WTC11 (cell line): ENCODE results near the gene RSPH1. TPM values are rescaled to one million over a fixed set of nuclear protein-coding genes. Genes with fewer than 3 reads are reported as not detected.

Experiments
- ATAC-seq: fragments of 200-7000 bp; cut with Tn5 transposase; 2 replicates; pipeline ENCODE4 v1.10.0; 2021; ENCODE audit warnings: mild to moderate bottlenecking, moderate library complexity
- CTCF ChIA-PET: fragments of 300-600 bp; sonication (Branson Sonifier 250); formaldehyde crosslinking; loops from one replicate; lab custom pipeline; 2021; ENCODE audit warnings: antibody characterized with exemption; lab: Charles Lee
- POLR2A ChIA-PET: fragments of 350-600 bp; sonication (Branson Sonifier 250); formaldehyde crosslinking; loops from one replicate; lab custom pipeline; 2021; ENCODE audit warnings: antibody characterized with exemption; lab: Charles Lee
- DNase-seq: peaks from one replicate; pipeline ENCODE4 v3.0.0; 2021; ENCODE audit warnings: low spot score
- H3K27ac Mint-ChIP-seq: 2 replicates; pipeline ENCODE4 v1.8.0; 2021; ENCODE audit warnings: mixed read lengths
- H3K27me3 Mint-ChIP-seq: 2 replicates; pipeline ENCODE4 v1.8.0; 2021; ENCODE audit warnings: low read depth, mild to moderate bottlenecking, moderate library complexity, mixed read lengths
- H3K36me3 Mint-ChIP-seq: 2 replicates; pipeline ENCODE4 v1.8.0; 2021; ENCODE audit warnings: mixed read lengths
- H3K4me1 Mint-ChIP-seq: 2 replicates; pipeline ENCODE4 v1.8.0; 2022; ENCODE audit warnings: mixed read lengths
- H3K4me3 Mint-ChIP-seq: 2 replicates; pipeline ENCODE4 v1.8.0; 2021; ENCODE audit warnings: mild to moderate bottlenecking, moderate library complexity, mixed read lengths
- H3K9me3 Mint-ChIP-seq: 2 replicates; pipeline ENCODE4 v1.8.0; 2021; ENCODE audit warnings: mixed read lengths
- ATF6 ChIP-seq: sonication (generic); formaldehyde crosslinking; IDR thresholded peaks from 2 replicates; pipeline ENCODE4 v1.8.1; 2023; ENCODE audit warnings: mild to moderate bottlenecking, missing genetic modification reagents
- CBFB ChIP-seq: sonication (generic); formaldehyde crosslinking; IDR thresholded peaks from 2 replicates; pipeline ENCODE4 v1.8.1; 2022; ENCODE audit warnings: mild to moderate bottlenecking, low read depth, missing genetic modification reagents
- CREB1 ChIP-seq: sonication (generic); formaldehyde crosslinking; IDR thresholded peaks from 2 replicates; pipeline ENCODE4 v1.8.0; 2023; ENCODE audit warnings: mild to moderate bottlenecking, missing genetic modification reagents
- CREM ChIP-seq: sonication (generic); formaldehyde crosslinking; IDR thresholded peaks from 2 replicates; pipeline ENCODE4 v1.8.1; 2022; ENCODE audit warnings: mild to moderate bottlenecking, missing genetic modification reagents, moderate library complexity
- GRHL2 ChIP-seq: fragments of 250-450 bp; sonication (Bioruptor Pico); IDR thresholded peaks from 2 replicates; pipeline ENCODE4 v1.8.0; 2022; ENCODE audit warnings: mild to moderate bottlenecking, moderate library complexity; ENCODE audit not compliant: insufficient replicate concordance, severe bottlenecking
- IRF1 ChIP-seq: sonication (generic); formaldehyde crosslinking; IDR thresholded peaks from 2 replicates; pipeline ENCODE4 v1.8.0; 2023; ENCODE audit warnings: missing genetic modification reagents
- MLX ChIP-seq: sonication (generic); formaldehyde crosslinking; IDR thresholded peaks from 2 replicates; pipeline ENCODE4 v1.8.1; 2023; ENCODE audit warnings: mild to moderate bottlenecking, missing genetic modification reagents, moderate library complexity
- NFE2L1 ChIP-seq: sonication (generic); formaldehyde crosslinking; IDR thresholded peaks from 2 replicates; pipeline ENCODE4 v1.8.1; 2023; ENCODE audit warnings: missing genetic modification reagents
- NFYB ChIP-seq: sonication (generic); formaldehyde crosslinking; conservative IDR thresholded peaks from 2 replicates; pipeline ENCODE4 v1.8.0; 2022; ENCODE audit warnings: low read depth, missing genetic modification reagents
- NR1H2 ChIP-seq: sonication (generic); formaldehyde crosslinking; IDR thresholded peaks from 2 replicates; pipeline ENCODE4 v1.9.0; 2021; ENCODE audit warnings: mild to moderate bottlenecking, moderate library complexity, missing genetic modification reagents
- OVOL2 ChIP-seq: fragments of 250-450 bp; sonication (Bioruptor Pico); IDR thresholded peaks from 2 replicates; pipeline ENCODE4 v1.9.0; 2021; ENCODE audit warnings: mild to moderate bottlenecking, borderline replicate concordance
- RELA ChIP-seq: sonication (generic); formaldehyde crosslinking; IDR thresholded peaks from 2 replicates; pipeline ENCODE4 v1.8.1; 2022; ENCODE audit warnings: missing genetic modification reagents, mild to moderate bottlenecking, borderline replicate concordance
- RORB ChIP-seq: fragments of 250-450 bp; sonication (Bioruptor Pico); IDR thresholded peaks from 2 replicates; pipeline ENCODE4 v1.9.0; 2021; ENCODE audit warnings: mild to moderate bottlenecking
- SMAD4 ChIP-seq: sonication (generic); formaldehyde crosslinking; IDR thresholded peaks from 2 replicates; pipeline ENCODE4 v1.8.0; 2022; ENCODE audit warnings: mild to moderate bottlenecking, missing genetic modification reagents
- SOX15 ChIP-seq: fragments of 250-450 bp; sonication (Bioruptor Pico); IDR thresholded peaks from 2 replicates; pipeline ENCODE4 v1.9.0; 2021; ENCODE audit warnings: mild to moderate bottlenecking
- SP1 ChIP-seq: sonication (generic); formaldehyde crosslinking; conservative IDR thresholded peaks from 2 replicates; pipeline ENCODE4 v1.8.1; 2022; ENCODE audit warnings: missing genetic modification reagents
- STAT6 ChIP-seq: sonication (generic); formaldehyde crosslinking; conservative IDR thresholded peaks from 2 replicates; pipeline ENCODE4 v1.8.1; 2023; ENCODE audit warnings: mild to moderate bottlenecking, low read depth, missing genetic modification reagents, moderate library complexity
- TCF7 ChIP-seq: sonication (generic); formaldehyde crosslinking; IDR thresholded peaks from 2 replicates; pipeline ENCODE4 v1.8.0; 2022; ENCODE audit warnings: mild to moderate bottlenecking, low read depth, missing genetic modification reagents, moderate library complexity
- TEAD1 ChIP-seq: sonication (generic); formaldehyde crosslinking; IDR thresholded peaks from 2 replicates; pipeline ENCODE4 v1.8.0; 2022; ENCODE audit warnings: mild to moderate bottlenecking, missing genetic modification reagents
- USF1 ChIP-seq: sonication (generic); formaldehyde crosslinking; IDR thresholded peaks from 2 replicates; pipeline ENCODE4 v1.8.0; 2022; ENCODE audit warnings: mild to moderate bottlenecking, missing genetic modification reagents
- USF2 ChIP-seq: sonication (generic); formaldehyde crosslinking; IDR thresholded peaks from 2 replicates; pipeline ENCODE4 v1.8.1; 2023; ENCODE audit warnings: mild to moderate bottlenecking, missing genetic modification reagents, moderate library complexity
- ZBTB21 ChIP-seq: sonication (generic); formaldehyde crosslinking; IDR thresholded peaks from 2 replicates; pipeline ENCODE4 v1.8.1; 2023; ENCODE audit warnings: mild to moderate bottlenecking, missing genetic modification reagents, borderline replicate concordance
- ZNF263 ChIP-seq: sonication (generic); formaldehyde crosslinking; IDR thresholded peaks from 2 replicates; pipeline ENCODE4 v1.8.1; 2022; ENCODE audit warnings: low read depth, mild to moderate bottlenecking, moderate library complexity, missing genetic modification reagents
- ZNF396 ChIP-seq: fragments of 250-450 bp; sonication (Bioruptor Pico); IDR thresholded peaks from 2 replicates; pipeline ENCODE4 v1.8.0; 2021; ENCODE audit warnings: mild to moderate bottlenecking, moderate library complexity, borderline replicate concordance
- ZNF425 ChIP-seq: fragments of 250-450 bp; sonication (Bioruptor Pico); conservative IDR thresholded peaks from 2 replicates; pipeline ENCODE4 v1.9.0; 2021; ENCODE audit warnings: mild to moderate bottlenecking
- ZNF671 ChIP-seq: fragments of 250-450 bp; sonication (Bioruptor Pico); IDR thresholded peaks from 2 replicates; pipeline ENCODE4 v1.8.0; 2021; ENCODE audit warnings: mild to moderate bottlenecking
- total RNA-seq: library from RNA; stranded (reverse); gene quantifications from 3 replicates; pipeline ENCODE4 v1.2.3, GENCODE V29; 2021

Gene RSPH1
- total RNA-seq, 1 experiment from 2014 or later = 0.11 TPM

GRCh38 chr21:42455754-42456440 lies 40.1 kb downstream of the RSPH1 start:
- Mint-ChIP-seq H3K27ac (no peak overlapping the region), H3K4me1 (peaks cover 10% of the 10 kb centered on the region; the same call in 1 of the 2 replicates), H3K36me3 (peaks cover 4% of the 10 kb centered on the region; the same call in 1 of the 2 replicates), H3K4me3 (no peak overlapping the region), H3K9me3 (peaks cover 17% of the 10 kb centered on the region), H3K27me3 (peaks cover 4% of the 10 kb centered on the region)
- DNase-seq (no peak), ATAC-seq (no peak)
- TF ChIP-seq ZNF425 (CRISPR knock-in tag) = no peak
- TF ChIP-seq GRHL2 (CRISPR knock-in tag) = no peak
- no peak for TF ChIP-seq ATF6 (CRISPR knock-in tag)
- no peak for TF ChIP-seq TCF7 (CRISPR knock-in tag)
- no peak for TF ChIP-seq SOX15 (CRISPR knock-in tag)
- no peak for TF ChIP-seq ZNF263 (CRISPR knock-in tag)
- TF ChIP-seq SMAD4 (CRISPR knock-in tag) = no peak
- no peak for TF ChIP-seq USF1
- TF ChIP-seq NFE2L1 (CRISPR knock-in tag) = no peak
- TF ChIP-seq CREB1 (CRISPR knock-in tag) = no peak
- no peak for TF ChIP-seq RELA (CRISPR knock-in tag)
- TF ChIP-seq CBFB (CRISPR knock-in tag) = no peak
- no peak for TF ChIP-seq ZNF396
- TF ChIP-seq ZBTB21 (CRISPR knock-in tag) = no peak
- TF ChIP-seq CREM (CRISPR knock-in tag) = no peak
- no peak for TF ChIP-seq NFYB (CRISPR knock-in tag)
- TF ChIP-seq SP1 = no peak
- ChIA-PET CTCF (interaction anchor here (1.0 to 2.5 kb wide), 3 partner anchors 11 to 146 kb away, joined by 3 to 9 read pairs (median 3); no protein-coding TSS in a partner anchor), POLR2A (no interaction called here)

GRCh38 chr21:42455196-42455595 lies 40.8 kb downstream of the RSPH1 start:
- peaks cover 13% of the 10 kb centered on the region for H3K4me1 Mint-ChIP-seq
- DNase-seq (no peak), ATAC-seq (no peak)
- ChIA-PET POLR2A (no interaction called here), CTCF (interaction anchor here (0.9 to 2.5 kb wide), 3 partner anchors 12 to 196 kb away, joined by 3 to 9 read pairs (median 3); no protein-coding TSS in a partner anchor)
- H3K9me3 Mint-ChIP-seq = peaks cover 14% of the 10 kb centered on the region
- H3K36me3 Mint-ChIP-seq = peaks cover 4% of the 10 kb centered on the region; the same call in 1 of the 2 replicates
- peaks cover 2% of the 10 kb centered on the region for H3K27me3 Mint-ChIP-seq
- no peak overlapping the region for H3K4me3 Mint-ChIP-seq
- no peak overlapping the region; the same call in 1 of the 2 replicates for H3K27ac Mint-ChIP-seq
- TF ChIP-seq IRF1 = no peak
- TF ChIP-seq ZNF263 (CRISPR knock-in tag) = no peak
- TF ChIP-seq STAT6 = no peak
- TF ChIP-seq ZNF671 (CRISPR knock-in tag) = no peak
- TF ChIP-seq OVOL2 (CRISPR knock-in tag) = no peak
- no peak for TF ChIP-seq TEAD1 (CRISPR knock-in tag)
- TF ChIP-seq RORB (CRISPR knock-in tag) = no peak
- TF ChIP-seq MLX (CRISPR knock-in tag) = no peak
- no peak for TF ChIP-seq NR1H2 (CRISPR knock-in tag)
- TF ChIP-seq USF2 (CRISPR knock-in tag) = no peak
